ENCODE results near the gene CTSW. TPM values are rescaled to one million over a fixed set of nuclear protein-coding genes. Genes with fewer than 3 reads are reported as not detected.
A peak's percentile ranks its signal among the peaks of the same experiment; 100 is the strongest.

CTSW gene
- polyA plus RNA-seq, 2 of the 4 experiments (the other 2 are of a cell fraction) = not detected

- POLR2A ChIA-PET = interaction anchor here (1.3 to 4.7 kb wide), 2 partner anchors 8 to 14 kb away, joined by 3 to 36 read pairs; partner anchors contain the start of gene FIBP
- Histone ChIP-seq H3K4me1 (peaks cover 61% of the 10 kb centered on the region), H3K27ac (peak overlapping the region in 1 of 2 experiments; percentile 97; a peak in 3 of 6 replicates), H3K9me3 (no peaks in the 10 kb centered on the region), H3K4me3 (no peak overlapping the region), H3K4me2 (peak overlapping the region; percentile 90)
- DNase-seq (ENCODE audit: low read depth in 1 of 2, low spot score in 1 of 2) (no peak), ATAC-seq (no peak), FAIRE-seq (no peak)
- TF ChIP-seq TFCP2L1 (CRISPR knock-in tag; IDR thresholded peaks at IDR 0.05) (0 out of 2 replicates have a peak, but pooled peaks have one; percentile 46), RARB (CRISPR knock-in tag; IDR thresholded peaks at IDR 0.05) (peak; percentile 88), ZFP36 (IDR thresholded peaks at IDR 0.05; ENCODE audit: borderline replicate concordance, partially characterized antibody) (peak; percentile 74), FOSB (CRISPR knock-in tag; IDR thresholded peaks at IDR 0.05) (no peak)
- WGBS (ENCODE audit: missing lambda C conversion rate) = 76% methylated on average over 4 of the region's 4 CpGs
- CTCF ChIA-PET = interaction anchor here (1.1 to 31.6 kb wide), 6 partner anchors 3 to 117 kb away, joined by 4 to 618 read pairs (median 9); partner anchors contain the start of genes C11orf68, CCDC85B, DRAP1 and FIBP
Observed at GRCh38 chr11:65897020-65897471, 17.4 kb downstream of the CTSW start.

- DNase-seq (ENCODE audit: low read depth in 1 of 2, low spot score in 1 of 2) (no peak), ATAC-seq (no peak), FAIRE-seq (no peak)
- Histone ChIP-seq H3K27ac (peak overlapping the region; percentile 97), H3K4me3 (peak overlapping the region; percentile 93), H3K9me3 (no peaks in the 10 kb centered on the region), H3K4me2 (peak overlapping the region; percentile 90), H3K4me1 (peaks cover 62% of the 10 kb centered on the region)
- 2% methylated on average over 25 of the region's 28 CpGs for WGBS (ENCODE audit: missing lambda C conversion rate)
- ChIA-PET POLR2A (interaction anchor here (0.7 to 5.7 kb wide), 8 partner anchors 8 to 165 kb away, joined by 3 to 43 read pairs (median 9); partner anchors contain the start of genes CCDC85B and FIBP), CTCF (interaction anchor here (0.6 to 31.6 kb wide), 6 partner anchors 5 to 487 kb away, joined by 3 to 618 read pairs (median 7); partner anchors contain the start of genes C11orf68, CCDC85B, DRAP1 and FIBP)
- TF ChIP-seq E2F6 (IDR thresholded peaks at IDR 0.05; ENCODE audit: borderline replicate concordance, low read depth) (no peak), HOXB5 (CRISPR knock-in tag; IDR thresholded peaks at IDR 0.05) (peak; percentile 25; the same call in 1 of the 2 replicates), CBX8 (IDR thresholded peaks at IDR 0.05) (no peak), NFE2L2 (conservative IDR thresholded peaks at IDR 0.05; ENCODE audit: low read length) (no peak), GATA3 (IDR thresholded peaks at IDR 0.05; ENCODE audit: borderline replicate concordance) (no peak; the same call in 1 of the 2 replicates), PHF8 (IDR thresholded peaks at IDR 0.05; ENCODE audit: borderline replicate concordance, low read depth) (peak; percentile 28; the same call in 1 of the 2 replicates), TFCP2L1 (CRISPR knock-in tag; IDR thresholded peaks at IDR 0.05) (peak; percentile 72; the same call in 1 of the 2 replicates), HMGXB4 (CRISPR knock-in tag; IDR thresholded peaks at IDR 0.05; ENCODE audit: borderline replicate concordance) (peak; percentile 88)
Observed at GRCh38 chr11:65898656-65899355, 19.2 kb downstream of the CTSW start.

GRCh38 chr11:65899356-65900124 lies 19.9 kb downstream of the CTSW start:
- H3K9me3 ChIP-seq = no peaks in the 10 kb centered on the region
- ChIA-PET POLR2A (interaction anchor here (0.7 to 5.7 kb wide), 9 partner anchors 8 to 164 kb away, joined by 3 to 43 read pairs (median 13); partner anchors contain the start of genes C11orf68, CCDC85B and FIBP), CTCF (interaction anchor here (1.1 to 31.6 kb wide), 4 partner anchors 6 to 236 kb away, joined by 3 to 618 read pairs (median 310); partner anchors contain the start of genes C11orf68, CCDC85B, DRAP1 and FIBP)
- WGBS (ENCODE audit: missing lambda C conversion rate) = under 1% methylated on average over 45 of the region's 78 CpGs
- H3K4me3 ChIP-seq = peak overlapping the region; percentile 93
- FAIRE-seq = no peak
- DNase-seq (ENCODE audit: low read depth in 1 of 2, low spot score in 1 of 2) = peak; percentile 75 to 83
- peak overlapping the region; percentile 97 for H3K27ac ChIP-seq
- H3K4me2 ChIP-seq = peak overlapping the region; percentile 90
- H3K4me1 ChIP-seq = peaks cover 59% of the 10 kb centered on the region
- ATAC-seq = peak; percentile 61 to 68
- no peak for TF ChIP-seq SREBF2 (IDR thresholded peaks at IDR 0.05)
- peak; percentile 93 for TF ChIP-seq MAFK (IDR thresholded peaks at IDR 0.05; ENCODE audit: partially characterized antibody)
- TF ChIP-seq EHMT2 (IDR thresholded peaks at IDR 0.05; ENCODE audit: low read depth) = no peak
- TF ChIP-seq USF2 (IDR thresholded peaks at IDR 0.05) = peak; percentile 52
- TF ChIP-seq ESRRA (IDR thresholded peaks at IDR 0.05; ENCODE audit: borderline replicate concordance, low read length) = no peak
- TF ChIP-seq MYC (IDR thresholded peaks at IDR 0.05; ENCODE audit: borderline replicate concordance, low read length) = peak; percentile 93
- no peak for TF ChIP-seq ZSCAN20 (CRISPR knock-in tag; IDR thresholded peaks at IDR 0.05)
- peak; percentile 32; the same call in 1 of the 2 replicates for TF ChIP-seq FOSB (CRISPR knock-in tag; IDR thresholded peaks at IDR 0.05)
- no peak for TF ChIP-seq EHF (CRISPR knock-in tag; IDR thresholded peaks at IDR 0.05)
- TF ChIP-seq HDAC2 (IDR thresholded peaks at IDR 0.05) = no peak
- TF ChIP-seq HMGXB4 (CRISPR knock-in tag; IDR thresholded peaks at IDR 0.05; ENCODE audit: borderline replicate concordance) = no peak
- TF ChIP-seq RARB (CRISPR knock-in tag; IDR thresholded peaks at IDR 0.05) = peak; percentile 23; the same call in 1 of the 2 replicates
- no peak for TF ChIP-seq RAD21 (conservative IDR thresholded peaks at IDR 0.05 in 1 of 2, IDR thresholded peaks at IDR 0.05 in 1 of 2)
- TF ChIP-seq ZNF302 (CRISPR knock-in tag; IDR thresholded peaks at IDR 0.05) = no peak
- TF ChIP-seq FOXS1 (CRISPR knock-in tag; IDR thresholded peaks at IDR 0.05) = no peak
- 0 out of 2 replicates have a peak, but pooled peaks have one; percentile 22 for TF ChIP-seq MAZ (IDR thresholded peaks at IDR 0.05; ENCODE audit: borderline replicate concordance, low read depth, low read length)
